NCI-H1694 (cell line): ENCODE results near the gene GYPB.
"Not testable (repeated sequence)": the region's sequence is repeated elsewhere in the genome, so short reads cannot be mapped to it uniquely, and the experiment has no call there.

Source experiments
- DNase-seq: peaks from one replicate; lab custom pipeline; 2025; lab: John Stamatoyannopoulos, UW

The GYPB gene

DNA sequence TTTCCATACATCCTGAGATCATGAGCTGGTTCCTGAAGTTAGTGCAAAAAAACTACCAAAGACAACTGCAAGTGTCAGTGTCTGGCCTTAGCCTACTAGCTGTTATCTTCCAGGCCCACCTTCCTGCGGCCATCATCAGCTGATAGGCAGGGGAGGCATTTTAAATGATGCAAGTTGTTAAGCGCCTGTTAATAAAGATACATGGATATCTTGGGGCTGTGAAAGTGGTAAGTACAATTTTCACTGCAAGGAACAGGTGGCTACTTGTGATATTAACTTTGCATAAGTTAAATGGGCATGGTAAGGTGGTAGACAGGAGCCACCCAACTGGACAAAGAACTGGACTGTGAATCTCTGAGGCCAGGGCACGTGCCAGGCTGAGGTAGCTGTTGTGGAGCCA is at the start of gene GYPB:
GYPB (minus strand) TSS at position 104 of the 400 bp plus-strand sequence; CDS start at position 11, 93 bp downstream.
- not testable (repeated sequence) for DNase-seq

DNA sequence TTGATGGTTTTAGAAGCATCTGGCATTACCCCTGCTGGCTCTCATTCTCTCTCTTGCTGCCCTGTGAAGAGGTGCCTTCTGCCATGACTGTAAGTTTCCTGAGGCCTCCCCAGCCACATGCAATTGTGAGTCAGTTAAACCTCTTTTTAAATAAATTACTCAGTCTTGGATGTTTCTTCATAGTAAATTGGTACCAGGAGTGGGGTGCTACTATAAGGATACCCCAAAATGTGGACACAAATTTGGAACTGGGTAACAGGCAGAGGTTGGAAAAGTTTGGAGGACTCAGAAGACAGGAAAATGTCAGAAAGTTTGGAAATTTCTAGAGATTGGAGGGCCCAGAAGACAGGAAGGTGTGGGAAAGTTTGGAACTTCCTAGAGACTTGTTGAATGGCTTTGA is 42.4 kb upstream of the GYPB start:
- not testable (repeated sequence) for DNase-seq

DNA sequence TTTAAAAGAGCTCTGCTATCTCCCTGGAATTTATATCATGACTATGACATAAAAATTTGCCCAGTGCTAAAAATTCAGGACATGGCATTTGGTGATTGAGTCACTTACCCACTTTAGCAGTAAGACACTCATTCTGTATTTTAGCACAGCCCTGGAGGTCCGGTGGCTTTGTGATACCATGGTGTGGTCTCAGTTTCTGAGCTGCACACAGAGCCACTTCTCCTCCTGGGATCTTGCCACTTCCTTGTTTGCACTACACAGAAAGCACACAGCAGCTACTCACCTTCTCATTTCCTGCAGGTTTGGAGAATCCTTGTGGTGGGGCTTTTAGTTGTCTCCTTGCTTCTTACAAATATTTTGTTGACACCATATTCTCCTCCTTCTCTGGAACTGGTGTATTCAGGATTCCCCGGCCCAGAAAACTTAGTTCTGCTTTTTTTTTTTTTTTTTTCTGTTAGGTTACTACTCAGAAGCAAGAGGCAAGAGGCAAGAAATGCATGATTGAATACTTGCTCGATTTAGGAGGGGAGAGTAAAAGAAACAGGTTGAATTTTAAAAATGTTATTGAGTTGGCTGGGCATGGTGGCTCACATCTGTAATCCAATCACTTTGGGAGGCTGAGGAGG is 41.2 kb upstream of the GYPB start:
- not testable (repeated sequence) for DNase-seq

DNA sequence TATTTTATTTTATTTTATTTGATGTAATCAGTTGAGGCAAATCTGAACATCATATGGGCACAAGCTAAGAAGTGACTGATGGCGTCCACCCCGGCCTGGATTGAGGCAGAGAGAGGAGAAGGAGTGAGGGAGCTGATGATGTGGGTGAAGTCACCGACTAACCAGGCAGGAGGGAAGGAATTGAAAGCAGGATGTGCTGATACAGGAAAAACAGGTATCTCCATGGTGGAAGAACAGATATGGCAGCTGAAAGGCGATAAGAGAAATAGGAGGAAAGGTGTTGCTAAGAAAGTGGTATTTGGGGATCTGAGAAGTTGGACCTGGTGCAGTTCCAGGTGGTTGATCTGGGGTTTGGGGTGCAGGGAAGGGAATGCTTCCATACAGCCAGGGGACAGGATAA is 37.6 kb upstream of the GYPB start:
- DNase-seq: no peak

DNA sequence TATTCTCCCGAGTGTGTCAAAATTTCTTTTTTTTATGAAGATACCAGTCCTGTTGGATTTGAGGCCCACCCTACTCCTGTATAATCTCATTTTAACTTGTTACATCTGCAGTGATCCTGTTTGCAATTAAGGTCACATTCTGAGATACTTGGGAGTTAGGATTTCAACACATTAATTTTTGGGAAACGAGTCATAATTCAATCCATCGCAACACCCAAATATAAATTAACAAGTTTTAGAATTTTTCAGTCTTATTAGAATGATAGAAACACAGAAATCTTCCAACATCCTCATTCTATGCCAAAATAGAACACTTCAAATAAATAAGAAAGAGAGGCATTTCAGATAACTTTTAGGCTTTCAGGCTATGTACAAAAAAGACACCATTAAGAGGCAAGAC is 36.2 kb upstream of the GYPB start:
- not testable (repeated sequence) for DNase-seq

DNA sequence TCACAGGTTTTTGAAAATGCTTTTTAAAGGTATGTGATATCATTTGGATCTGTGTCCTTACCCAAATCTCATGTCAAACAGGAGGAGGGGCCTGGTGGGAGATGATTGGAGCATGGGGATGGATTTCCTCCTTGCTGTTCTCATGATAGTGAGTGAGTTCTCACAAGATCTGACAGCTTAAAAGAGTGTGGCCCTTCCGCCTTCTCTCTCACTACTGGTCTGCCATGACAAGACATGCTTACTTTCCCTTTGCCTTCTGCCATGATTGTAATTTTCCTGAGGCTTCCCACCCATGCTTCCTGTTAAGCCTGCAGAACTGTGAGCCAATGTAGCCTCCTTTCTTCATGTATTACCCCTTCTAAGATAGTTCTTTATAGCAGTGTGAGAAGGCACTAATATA is 32.3 kb upstream of the GYPB start:
- not testable (repeated sequence) for DNase-seq

DNA sequence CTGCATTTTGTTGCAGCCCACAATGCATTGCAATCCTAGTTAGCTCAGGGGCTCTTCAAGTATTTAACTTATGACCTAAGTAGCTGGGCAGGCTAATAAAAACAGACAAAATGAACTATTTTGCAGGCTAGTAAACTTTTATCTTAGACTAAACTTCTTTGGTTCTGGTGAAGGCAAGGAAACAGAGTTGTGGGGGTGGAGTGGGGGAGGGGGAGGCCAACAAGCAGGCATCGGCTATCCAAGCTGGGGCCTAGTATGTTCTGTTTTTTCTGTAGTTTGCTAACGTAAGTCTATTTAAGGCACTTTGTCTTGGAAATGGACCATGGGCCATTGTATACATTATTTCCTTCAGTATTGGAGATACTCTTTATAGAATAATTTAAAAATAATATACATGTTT is 31.5 kb upstream of the GYPB start:
- not testable (repeated sequence) for DNase-seq

DNA sequence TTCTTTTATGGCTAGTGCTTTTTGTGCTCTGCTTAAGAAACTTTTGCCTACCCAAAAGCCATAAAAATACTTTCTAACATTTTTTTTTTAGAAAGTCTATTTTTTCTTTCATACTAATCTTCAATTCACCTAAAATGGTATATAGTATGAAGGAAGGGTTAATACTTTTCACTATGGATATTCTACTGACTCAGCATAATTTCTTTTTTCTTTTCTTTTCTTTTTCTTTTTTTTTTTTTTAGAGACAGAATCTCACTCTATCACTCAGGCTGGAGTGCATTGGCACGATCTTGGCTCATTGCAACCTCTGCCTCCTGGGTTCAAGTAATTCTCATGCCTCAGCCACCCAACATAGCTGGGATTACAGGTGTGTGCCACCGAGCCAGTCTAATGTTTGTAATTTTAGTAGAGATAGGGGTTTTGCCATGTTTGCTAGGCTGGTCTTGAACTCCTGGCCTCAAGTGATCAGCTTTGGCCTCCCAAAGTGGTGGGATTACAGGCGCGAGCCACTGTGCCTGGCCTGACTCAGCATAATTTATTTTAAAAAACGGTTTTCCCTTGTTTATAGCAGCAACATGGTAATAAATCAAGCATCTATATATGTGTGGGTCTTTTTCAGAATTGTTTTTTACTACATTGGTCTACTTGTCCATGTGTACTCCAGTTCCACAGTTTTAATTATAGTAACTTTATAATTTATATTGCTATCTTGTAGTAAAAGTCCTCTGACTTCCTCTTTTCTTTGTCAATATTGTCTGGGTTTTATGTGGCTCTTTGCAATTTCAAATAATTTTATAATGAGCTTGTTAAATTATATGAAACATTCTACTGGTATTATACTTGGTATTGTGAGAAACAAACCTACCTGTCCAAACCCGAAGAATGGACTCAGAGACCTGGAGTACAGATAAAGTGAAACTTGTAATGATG is 30.6 kb upstream of the GYPB start:
- DNase-seq: not testable (repeated sequence)

DNA sequence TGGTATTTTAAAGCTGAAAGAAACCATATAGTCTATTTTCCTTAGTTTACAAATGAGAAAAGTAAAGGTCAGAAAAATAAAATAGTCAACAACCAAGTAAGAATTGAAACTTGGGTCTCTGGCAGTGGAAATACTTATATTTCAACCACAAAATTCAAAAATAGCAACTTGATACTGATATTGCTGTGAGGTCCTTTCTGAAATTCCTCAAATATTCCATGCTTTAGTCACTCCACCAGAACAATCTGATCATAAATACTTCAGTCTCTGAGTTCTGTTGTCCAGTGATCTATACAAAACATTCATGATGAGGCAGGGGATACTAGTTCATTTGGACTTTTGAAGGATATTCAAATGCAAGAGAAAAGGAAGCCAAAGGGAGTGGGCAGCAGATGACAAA is 25.8 kb upstream of the GYPB start:
- not testable (repeated sequence) for DNase-seq

DNA sequence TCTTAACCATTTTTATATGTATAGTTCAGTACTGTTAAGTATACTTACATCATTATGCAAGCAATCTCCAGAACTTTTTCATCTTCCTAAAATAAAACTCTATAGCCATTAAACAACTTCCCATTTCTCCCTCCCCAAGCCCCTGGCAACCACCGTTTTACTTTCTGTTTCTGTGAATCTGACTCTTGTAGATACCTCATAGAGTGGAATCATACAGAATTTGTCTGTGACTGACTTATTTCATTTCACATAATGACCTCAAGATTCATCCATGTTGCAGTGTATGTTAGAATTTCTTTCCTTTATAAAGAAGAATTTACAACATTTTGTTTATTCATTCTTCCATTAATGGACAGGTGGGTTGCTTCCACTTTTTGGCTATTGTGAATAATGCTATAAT is 13.4 kb upstream of the GYPB start:
- not testable (repeated sequence) for DNase-seq

DNA sequence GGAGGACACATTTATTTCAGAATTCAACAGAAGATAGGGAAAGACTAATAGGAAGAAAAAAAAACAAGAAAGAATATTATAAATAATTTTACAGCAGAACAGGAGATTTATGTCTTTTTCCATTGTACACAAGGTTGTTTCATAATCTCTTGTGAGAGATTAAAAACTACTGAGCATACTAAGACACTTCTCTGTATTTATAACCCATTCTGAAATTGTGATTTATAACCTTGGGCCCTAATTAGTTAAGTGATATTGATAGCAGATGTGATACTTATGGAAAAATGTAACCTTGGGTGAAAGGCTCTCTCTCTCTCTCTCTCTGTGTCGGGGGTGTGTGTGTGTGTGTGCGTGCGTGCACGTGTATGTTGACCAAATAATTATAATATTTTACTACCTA is 12.7 kb upstream of the GYPB start:
- not testable (repeated sequence) for DNase-seq

DNA sequence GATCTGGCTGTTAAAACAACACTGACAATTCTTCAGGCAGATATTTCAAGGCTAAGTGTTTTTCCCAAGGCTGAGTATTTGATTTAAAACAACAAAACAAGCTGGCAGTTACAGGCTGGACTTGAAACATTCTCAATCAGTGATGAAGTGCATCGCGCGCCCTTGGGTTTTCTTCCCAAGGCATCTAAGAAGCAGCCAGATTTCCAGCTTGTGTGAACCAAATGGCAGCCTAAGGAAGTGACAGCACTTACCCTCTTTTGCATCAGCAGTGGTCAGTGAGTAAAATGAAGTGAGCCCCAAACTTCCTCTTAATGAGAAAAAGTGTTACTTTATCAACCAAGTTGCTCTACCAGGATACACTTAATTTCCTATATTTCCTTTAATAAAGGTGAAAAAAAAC is 12.2 kb upstream of the GYPB start:
- DNase-seq: not testable (repeated sequence)

DNA sequence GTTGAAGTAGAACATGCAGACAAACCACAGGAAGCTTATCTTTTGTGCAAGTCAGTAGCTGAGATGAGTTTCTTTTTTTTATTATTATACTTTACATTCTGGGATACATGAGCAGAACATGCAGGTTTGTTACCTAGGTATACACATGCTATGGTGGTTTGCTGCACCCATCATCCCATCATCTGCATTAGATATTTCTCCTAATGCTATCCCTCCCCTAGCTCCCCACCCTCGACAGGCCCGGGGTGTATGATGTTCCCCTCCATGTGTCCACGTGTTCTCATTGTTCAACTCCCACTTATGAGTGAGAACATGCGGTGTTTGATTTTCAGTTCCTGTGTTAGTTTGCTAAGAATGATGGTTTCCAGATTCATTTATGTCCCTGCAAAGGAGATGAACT is 11.5 kb upstream of the GYPB start:
- not testable (repeated sequence) for DNase-seq

DNA sequence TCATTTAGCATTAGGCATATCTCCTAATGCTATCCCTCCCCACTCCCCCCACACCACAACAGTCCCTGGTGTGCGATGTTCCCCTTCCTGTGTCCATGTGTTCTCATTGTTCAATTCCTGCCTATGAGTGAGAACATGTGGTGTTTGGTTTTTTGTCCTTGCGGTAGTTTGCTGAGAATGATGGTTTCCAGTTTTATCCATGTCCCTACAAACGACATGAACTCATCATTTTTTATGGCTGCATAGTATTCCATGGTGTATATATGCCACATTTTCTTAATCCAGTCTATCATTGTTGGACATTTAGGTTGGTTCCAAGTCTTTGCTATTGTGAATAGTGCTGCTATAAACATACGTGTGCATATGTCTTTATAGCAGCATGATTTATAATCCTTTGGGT is 7.5 kb upstream of the GYPB start:
- DNase-seq: not testable (repeated sequence)

DNA sequence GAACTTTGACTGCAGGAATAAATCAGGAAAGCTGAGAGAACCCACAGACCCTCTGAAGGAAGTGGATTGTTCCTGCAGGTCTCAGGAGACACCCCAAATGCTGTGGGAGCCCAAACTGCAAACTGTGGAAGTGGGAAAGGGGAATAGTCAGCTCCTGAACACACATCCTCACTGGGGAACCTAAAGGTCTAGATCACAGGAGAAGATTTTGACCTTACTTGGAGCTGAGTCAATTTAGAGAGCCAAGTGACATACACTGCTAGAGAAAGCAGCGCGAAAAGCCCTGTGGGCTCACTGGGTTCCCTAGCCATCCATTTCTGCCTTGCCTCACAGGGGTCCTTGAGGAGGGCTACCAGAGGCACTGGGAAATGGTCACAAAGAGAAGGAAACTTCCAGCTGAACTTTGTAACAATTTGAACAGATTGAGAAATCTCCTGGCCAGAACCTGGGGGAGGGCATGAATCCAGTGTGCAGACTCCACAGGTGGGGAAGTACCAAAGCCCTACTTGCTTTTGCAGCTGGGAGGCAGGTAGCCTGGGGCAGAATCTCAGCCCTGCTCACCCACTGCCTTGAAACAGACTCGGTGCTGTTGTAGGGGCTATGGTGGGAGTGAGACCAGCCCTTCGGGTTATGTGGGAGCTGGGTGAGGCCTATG is 5.3 kb upstream of the GYPB start:
- not testable (repeated sequence) for DNase-seq

DNA sequence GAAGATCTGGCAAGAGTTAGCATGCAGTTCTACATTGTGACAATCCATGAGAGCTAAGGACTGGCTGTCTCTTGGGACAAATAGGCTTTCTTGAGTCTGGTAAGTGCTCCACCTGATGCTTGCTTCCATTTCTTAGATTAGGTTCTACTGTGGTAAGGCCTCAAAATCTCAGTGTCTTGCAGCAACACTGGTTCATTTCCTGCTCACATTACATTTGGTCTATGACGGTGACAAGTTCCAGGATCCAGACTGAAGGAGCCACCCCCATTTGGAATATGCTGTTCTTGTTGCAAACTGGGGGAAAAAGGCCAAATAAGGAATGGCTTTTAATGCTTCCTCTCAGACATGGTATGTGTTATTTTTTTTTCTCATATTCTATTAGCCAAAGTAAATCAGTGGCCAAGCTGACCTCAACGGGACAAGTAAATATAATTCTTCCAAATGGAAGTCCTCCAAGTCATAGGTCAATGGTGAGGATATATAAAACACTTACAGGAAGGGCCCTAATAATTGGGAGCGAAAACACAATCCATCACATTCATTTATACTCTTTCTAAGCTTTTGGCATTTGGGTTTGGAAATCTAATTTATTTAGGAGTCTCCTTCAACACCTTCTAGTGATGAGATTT is 3.7 kb upstream of the GYPB start:
- not testable (repeated sequence) for DNase-seq

DNA sequence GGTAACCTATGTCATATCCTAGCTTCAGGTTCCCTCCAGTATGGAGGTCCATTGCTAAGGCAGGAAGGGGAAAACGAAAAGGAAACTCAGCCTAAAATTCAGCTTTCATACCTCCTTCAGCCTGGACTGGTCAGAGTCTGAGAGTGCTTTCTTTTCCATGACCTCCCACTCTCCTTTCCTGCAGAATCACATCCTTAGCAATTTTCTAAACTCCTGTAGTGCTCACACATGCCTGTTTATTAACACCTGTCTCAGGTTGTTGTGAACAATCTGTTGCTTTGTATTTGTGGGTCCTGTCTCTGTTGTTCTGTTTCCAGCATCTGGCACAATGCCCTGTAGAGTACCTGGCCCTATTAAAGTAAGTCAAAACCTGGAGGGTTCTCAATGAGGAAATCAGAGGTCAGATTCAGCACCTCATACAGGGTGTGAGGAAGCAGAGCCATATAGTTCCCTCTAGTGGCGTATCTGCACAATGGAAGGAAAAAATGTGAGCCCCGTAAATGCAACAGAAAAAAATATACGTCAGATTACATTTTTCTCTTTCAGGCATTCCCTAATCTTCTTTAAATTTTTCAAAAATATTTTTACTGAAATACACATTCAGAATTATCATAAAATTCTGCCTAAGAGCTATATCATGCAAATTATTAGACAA is 2.3 kb upstream of the GYPB start:
- not testable (repeated sequence) for DNase-seq

DNA sequence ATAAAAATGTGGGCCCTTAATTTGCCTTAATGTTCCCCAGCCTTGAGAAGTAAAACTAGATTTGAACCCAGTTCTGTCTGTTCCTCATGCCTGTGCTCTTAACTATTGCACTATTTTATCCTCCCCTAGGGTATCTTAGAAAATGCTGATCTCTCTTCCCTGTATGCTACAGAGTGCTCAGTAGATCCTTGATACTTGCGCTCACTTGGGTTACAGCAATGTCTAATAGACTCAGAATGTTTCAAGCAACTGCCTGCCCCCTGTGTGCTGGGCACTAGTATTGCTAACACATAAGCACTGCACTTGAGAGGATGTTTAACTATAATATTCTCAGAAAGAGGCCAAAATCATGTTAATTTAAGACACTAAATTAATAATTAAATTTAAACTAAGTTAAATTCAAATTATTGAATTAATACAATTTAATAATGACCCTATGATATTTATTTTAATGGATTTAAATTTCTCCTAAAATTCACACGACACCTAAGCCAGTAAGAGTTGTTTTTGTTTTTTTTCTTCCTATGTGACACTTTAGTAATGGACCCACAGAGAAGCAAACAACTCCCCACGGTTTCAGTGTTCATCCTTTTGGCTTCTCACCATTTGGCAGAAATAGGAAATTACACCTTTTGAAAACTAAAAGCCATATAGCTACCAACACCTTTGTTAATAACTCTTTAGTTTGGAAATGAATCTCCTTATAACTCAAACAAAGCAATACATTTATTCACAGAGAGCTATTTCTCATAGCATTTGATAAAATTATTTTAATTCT is 768 bp downstream of the GYPB start:
- DNase-seq: not testable (repeated sequence)

DNA sequence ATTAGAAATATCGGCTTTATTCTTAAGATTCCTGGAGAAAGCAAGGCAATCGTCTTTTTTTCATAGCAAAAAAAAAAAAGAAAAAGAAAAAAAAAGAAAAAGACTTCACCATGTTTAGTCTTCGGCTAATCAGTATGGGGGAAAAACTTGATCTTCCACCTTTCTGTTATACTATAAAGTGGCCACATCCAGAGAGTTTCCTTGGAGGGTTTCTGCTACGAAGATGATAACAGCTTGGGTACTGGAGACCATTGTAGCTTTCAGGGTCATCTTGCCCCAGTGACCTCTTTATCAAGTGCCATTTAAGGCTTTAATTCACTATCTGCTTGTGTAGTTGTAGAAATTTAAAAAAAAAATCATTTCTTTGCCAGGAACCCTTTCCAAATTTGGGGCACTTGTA is 1.9 kb downstream of the GYPB start:
- not testable (repeated sequence) for DNase-seq

DNA sequence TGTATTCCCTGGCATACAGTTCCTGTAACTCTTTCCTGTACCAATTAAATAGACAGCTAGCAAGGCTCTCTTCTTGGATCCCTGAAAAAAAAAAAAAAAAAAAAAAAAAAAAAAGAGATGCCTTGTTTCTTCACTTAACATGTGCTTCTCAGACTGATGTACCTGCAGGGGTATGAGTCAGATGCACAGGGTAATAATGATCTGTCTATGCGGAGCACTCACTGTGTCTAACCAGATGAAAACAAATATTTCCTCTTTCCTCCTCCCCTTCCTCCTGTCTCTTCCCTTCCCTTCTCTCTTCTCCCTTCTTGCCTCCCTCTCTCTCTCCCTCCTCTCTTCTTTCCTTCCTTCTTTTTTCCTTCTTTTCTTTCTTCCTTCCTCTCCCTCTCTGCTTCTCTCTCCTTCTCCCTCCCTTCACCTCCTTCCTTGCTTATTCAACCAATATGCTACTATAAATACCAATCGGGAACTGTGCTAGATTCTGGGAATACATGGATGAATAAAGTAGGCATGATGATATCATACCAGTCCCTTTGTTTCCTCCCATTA is 3.0 kb downstream of the GYPB start:
- not testable (repeated sequence) for DNase-seq

DNA sequence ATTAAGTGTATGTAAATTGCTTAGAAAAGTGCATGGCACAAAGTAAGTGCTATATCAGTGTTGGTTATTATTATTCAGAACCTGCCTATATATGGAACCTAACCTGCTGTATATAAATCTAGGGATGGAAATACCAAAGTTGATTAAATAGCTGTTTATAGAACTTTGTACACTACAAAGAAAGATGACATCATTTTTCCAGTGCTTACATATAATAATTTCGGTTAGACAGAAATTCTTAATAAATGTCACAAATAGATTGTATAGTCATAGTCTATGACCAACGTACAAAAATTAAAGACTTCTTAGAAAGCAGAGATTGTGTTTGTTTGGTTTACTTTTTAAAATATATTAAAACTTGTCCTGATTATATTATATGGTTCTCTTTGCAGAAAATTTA is 4.4 kb downstream of the GYPB start:
- DNase-seq: no peak
